ENCODE results near the gene NFKBIE.

DNA sequence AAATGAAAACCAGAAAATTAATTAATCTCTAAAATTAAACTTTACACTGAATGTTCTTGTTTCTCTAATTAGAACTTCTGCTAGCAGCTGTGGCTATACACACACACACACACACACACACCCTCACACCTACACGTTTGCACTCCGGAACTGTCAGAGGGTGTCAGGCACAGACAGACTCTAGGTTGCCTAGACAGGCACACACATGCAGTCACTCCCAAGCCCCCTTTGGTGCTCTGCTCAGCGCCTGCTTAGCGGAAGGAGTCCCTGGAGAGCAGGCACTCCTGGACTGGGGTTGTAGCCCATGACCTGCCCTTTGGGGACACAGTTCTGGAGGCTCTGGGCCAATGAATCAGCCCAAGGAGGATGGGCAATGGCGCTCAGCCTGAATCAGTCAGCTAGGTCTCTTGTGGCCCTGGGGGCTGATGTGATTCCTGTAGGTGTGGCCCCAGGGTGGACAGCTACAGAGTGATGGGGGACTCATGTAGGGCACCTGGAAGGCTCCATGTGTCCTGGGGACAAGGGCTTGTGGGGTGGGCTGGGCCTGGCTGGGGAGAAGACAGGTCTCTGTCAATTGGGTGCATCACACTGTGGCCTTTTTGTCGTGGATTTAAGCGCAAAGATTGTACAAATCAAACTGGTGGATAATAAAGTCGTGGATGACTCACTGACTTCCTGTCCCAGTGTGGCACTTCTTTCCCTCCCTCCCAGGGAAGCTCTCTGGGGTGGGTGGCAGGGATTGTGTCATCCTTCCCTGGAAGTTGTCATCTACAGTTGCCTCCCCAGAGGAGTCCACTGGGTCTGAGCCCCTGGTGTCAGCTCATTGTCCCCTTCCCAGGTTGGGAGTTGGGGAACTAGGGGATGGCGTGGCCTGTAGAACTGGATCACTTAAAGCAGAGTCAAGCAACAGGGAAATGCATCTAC, 13.7 kb upstream of the NFKBIE start:
- no peak for TF ChIP-seq POLR2A (IDR thresholded peaks at IDR 0.05)
- TF ChIP-seq, protein P1, sequence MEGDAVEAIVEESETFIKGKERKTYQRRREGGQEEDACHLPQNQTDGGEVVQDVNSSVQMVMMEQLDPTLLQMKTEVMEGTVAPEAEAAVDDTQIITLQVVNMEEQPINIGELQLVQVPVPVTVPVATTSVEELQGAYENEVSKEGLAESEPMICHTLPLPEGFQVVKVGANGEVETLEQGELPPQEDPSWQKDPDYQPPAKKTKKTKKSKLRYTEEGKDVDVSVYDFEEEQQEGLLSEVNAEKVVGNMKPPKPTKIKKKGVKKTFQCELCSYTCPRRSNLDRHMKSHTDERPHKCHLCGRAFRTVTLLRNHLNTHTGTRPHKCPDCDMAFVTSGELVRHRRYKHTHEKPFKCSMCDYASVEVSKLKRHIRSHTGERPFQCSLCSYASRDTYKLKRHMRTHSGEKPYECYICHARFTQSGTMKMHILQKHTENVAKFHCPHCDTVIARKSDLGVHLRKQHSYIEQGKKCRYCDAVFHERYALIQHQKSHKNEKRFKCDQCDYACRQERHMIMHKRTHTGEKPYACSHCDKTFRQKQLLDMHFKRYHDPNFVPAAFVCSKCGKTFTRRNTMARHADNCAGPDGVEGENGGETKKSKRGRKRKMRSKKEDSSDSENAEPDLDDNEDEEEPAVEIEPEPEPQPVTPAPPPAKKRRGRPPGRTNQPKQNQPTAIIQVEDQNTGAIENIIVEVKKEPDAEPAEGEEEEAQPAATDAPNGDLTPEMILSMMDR (IDR thresholded peaks at IDR 0.05), result no peak
- TF ChIP-seq POLR2AphosphoS5 (IDR thresholded peaks at IDR 0.05), result no peak
